HepG2 (cell line): ENCODE results near the gene LMF2. TPM values are rescaled to one million over a fixed set of nuclear protein-coding genes. Genes with fewer than 3 reads are reported as not detected.

Experiments
- ATAC-seq: fragments of 200-7000 bp; cut with Tn5 transposase; 3 replicates; pipeline ENCODE4 v1.9.1; 2020; ENCODE audit warnings: mild to moderate bottlenecking, moderate library complexity
- BruUV-seq: library from RNA; stranded (reverse); fragments of 400-500 nt; replicated peaks from 2 replicates; lab custom pipeline; 2021; lab: Mats Ljungman, UMichigan
- CTCF ChIA-PET: fragments of 300-600 bp; formaldehyde crosslinking; extraction: SDS; loops from one replicate; lab custom pipeline; 2021; ENCODE audit warnings: low total read pairs, inconsistent platforms, low intra/inter-chr PET ratio; lab: Yijun Ruan, JAX
- POLR2A ChIA-PET: fragments of 350-600 bp; sonication (Branson Sonifier 250); formaldehyde crosslinking; loops from one replicate; lab custom pipeline; 2020; ENCODE audit warnings: antibody characterized with exemption, inconsistent platforms; lab: Yijun Ruan, JAX
- DNase-seq: peaks from one replicate; pipeline ENCODE4 v3.0.0-alpha.2; 2015; ENCODE audit warnings: low spot score
- FAIRE-seq: peaks from 3 replicates; lab custom pipeline; 2011; peaks lifted over from hg19 to GRCh38; lab: Jason Lieb, UNC
- H2AFZ ChIP-seq: one replicate; pipeline ENCODE4 v1.6.1; 2011; ENCODE audit warnings: low read length, inconsistent platforms
- H3K27ac ChIP-seq: fragments of 300-600 bp; 3 replicates; pipeline ENCODE4 v1.8.0; 2011; ENCODE audit warnings: mixed run types, mild to moderate bottlenecking, mixed read lengths, low read length, inconsistent platforms; ENCODE audit not compliant: insufficient read depth; ENCODE audit errors: extremely low read length
- H3K27me3 ChIP-seq, 2 experiments: fragments of 200-600 bp in 1 of 2; 2 replicates in 1 of 2; 3 replicates in 1 of 2; pipeline versions ENCODE4 v1.6.0 to v1.8.0; 2011; ENCODE audit warnings: low read length in 2 of 2, mild to moderate bottlenecking in 2 of 2, moderate library complexity in 2 of 2, inconsistent platforms in 1 of 2; ENCODE audit not compliant: insufficient read depth in 2 of 2, control insufficient read depth in 1 of 2
- H3K36me3 ChIP-seq, 2 experiments: fragments of 200-600 bp in 1 of 2; replicated peaks in 1 of 2; 2 replicates in 1 of 2; 3 replicates in 1 of 2; pipeline versions ENCODE4 v1.5.1 to v1.8.0; 2011; ENCODE audit warnings: low read length in 2 of 2, inconsistent platforms in 1 of 2; ENCODE audit not compliant: insufficient read depth in 2 of 2, control insufficient read depth in 1 of 2
- H3K4me1 ChIP-seq: 2 replicates; pipeline ENCODE4 v1.5.1; 2012; ENCODE audit warnings: low read length, inconsistent platforms; ENCODE audit not compliant: insufficient read depth
- H3K4me2 ChIP-seq: 2 replicates; pipeline ENCODE4 v1.6.0; 2011; ENCODE audit warnings: low read depth, low read length, inconsistent platforms
- H3K4me3 ChIP-seq, 3 experiments: fragments of 200-600 bp in 1 of 3; sonication (generic), shearing (Covaris generic) in 1 of 3; replicated peaks in 1 of 3; 2 replicates each; pipeline ENCODE4 v1.5.1; 2011 to 2016; ENCODE audit warnings: low read length in 3 of 3, inconsistent platforms in 2 of 3, low read depth in 2 of 3, mild to moderate bottlenecking in 2 of 3, control low read depth in 1 of 3, mixed read lengths in 1 of 3; ENCODE audit not compliant: insufficient read depth in 1 of 3
- H3K79me2 ChIP-seq: one replicate; pipeline ENCODE4 v1.6.1; 2011; ENCODE audit warnings: low read length, inconsistent platforms; ENCODE audit not compliant: insufficient read depth
- H3K9ac ChIP-seq: 2 replicates; pipeline ENCODE4 v1.6.0; 2011; ENCODE audit warnings: mild to moderate bottlenecking, low read depth, low read length, inconsistent platforms; ENCODE audit not compliant: insufficient read depth
- H3K9me3 ChIP-seq: 2 replicates; pipeline ENCODE4 v1.5.1; 2012; ENCODE audit warnings: mild to moderate bottlenecking, low read length
- H4K20me1 ChIP-seq: 2 replicates; pipeline ENCODE4 v1.6.0; 2011; ENCODE audit warnings: inconsistent platforms, mild to moderate bottlenecking, low read length, moderate library complexity; ENCODE audit not compliant: insufficient read depth
- BATF2 ChIP-seq: sonication (generic); formaldehyde crosslinking; IDR thresholded peaks from 2 replicates; pipeline ENCODE4 v1.8.0; 2022; ENCODE audit warnings: mild to moderate bottlenecking, missing genetic modification reagents, moderate library complexity
- HNRNPH1 ChIP-seq: fragments of 200-400 bp; formaldehyde crosslinking; optimal IDR thresholded peaks from 2 replicates; pipeline ENCODE3; 2017; ENCODE audit warnings: mild to moderate bottlenecking, low read depth, low read length
- KAT8 ChIP-seq: IDR thresholded peaks from 2 replicates; pipeline ENCODE4 v1.6.1; 2016; ENCODE audit warnings: missing genetic modification reagents, missing compliant biosample characterization
- MEIS1 ChIP-seq: sonication (generic); formaldehyde crosslinking; IDR thresholded peaks from 2 replicates; pipeline ENCODE4 v1.9.0; 2021; ENCODE audit warnings: mild to moderate bottlenecking, missing genetic modification reagents, moderate library complexity, borderline replicate concordance
- MIXL1 ChIP-seq: IDR thresholded peaks from 2 replicates; pipeline ENCODE4 v1.6.1; 2016
- NFKB2 ChIP-seq: sonication (generic); formaldehyde crosslinking; IDR thresholded peaks from 2 replicates; pipeline ENCODE4 v1.4.0; 2020; ENCODE audit warnings: missing genetic modification reagents, borderline replicate concordance
- REPIN1 ChIP-seq: sonication (generic); formaldehyde crosslinking; IDR thresholded peaks from 2 replicates; pipeline ENCODE4 v1.8.0; 2022; ENCODE audit warnings: missing genetic modification reagents, low read depth, mild to moderate bottlenecking, borderline replicate concordance
- ZNF205 ChIP-seq: IDR thresholded peaks from 2 replicates; pipeline ENCODE4 v1.6.1; 2018; ENCODE audit warnings: missing biosample characterization, missing genetic modification reagents
- ZNF672 ChIP-seq: sonication (generic); formaldehyde crosslinking; IDR thresholded peaks from 2 replicates; pipeline ENCODE4 v1.8.1; 2022; ENCODE audit warnings: missing genetic modification reagents
- WGBS: methylation state at CpG from one replicate; pipeline ENCODE4 v1.1.6; 2017; ENCODE audit warnings: low lambda C conversion rate; 5-methylcytosine and 5-hydroxymethylcytosine counted together
- in situ Hi-C: cut with HindIII; loops from 2 replicates; pipeline ENCODE4 v1.10.0; 2017; ENCODE audit warnings: low pct_unique_long_range_greater_than_20kb; ENCODE audit not compliant: extremely low pct_ligation_motif_present
- intact Hi-C: fragments of 100-400 bp; cut with micrococcal nuclease; formaldehyde crosslinking; loops from one replicate; pipeline ENCODE4 v1.10.0; 2022; ENCODE audit not compliant: unreplicated experiment
- polyA plus RNA-seq, 8 experiments: library from polyadenylated mRNA; depleted of rRNA in 3 of 8; stranded (reverse) in 7 of 8; unstranded in 1 of 8; fragments of >200 nt; fragmentation: Illumina TruSeq in 4 of 8; extraction: Trizol in 4 of 8; gene quantifications; 2 replicates each; pipeline versions ENCODE4 v1.2.1 to v1.2.3, GENCODE V29; 2011 to 2016; ENCODE audit warnings: low read depth in 4 of 8, missing spikeins in 1 of 8, mixed read lengths in 1 of 8; ENCODE audit not compliant: insufficient read depth in 1 of 8
- total RNA-seq, 5 experiments: library from RNA; depleted of rRNA; stranded (reverse); fragments of >200 nt; fragmentation: Illumina TruSeq; extraction: Trizol; gene quantifications; 2 replicates each; pipeline ENCODE4 v1.2.3, GENCODE V29; 2016; ENCODE audit warnings: low read depth in 1 of 5
- TF ChIP-seq, protein P1 (sequence below): sonication (generic); formaldehyde crosslinking; IDR thresholded peaks from 2 replicates; pipeline ENCODE4 v1.5.0; 2020; ENCODE audit warnings: mild to moderate bottlenecking, missing genetic modification reagents

The LMF2 gene
- total and polyA plus RNA-seq, 2 of the 13 experiments (the other 11 are each of a cell fraction or from before 2014, with no cell fraction given): 23.3 to 30.6 TPM

DNA sequence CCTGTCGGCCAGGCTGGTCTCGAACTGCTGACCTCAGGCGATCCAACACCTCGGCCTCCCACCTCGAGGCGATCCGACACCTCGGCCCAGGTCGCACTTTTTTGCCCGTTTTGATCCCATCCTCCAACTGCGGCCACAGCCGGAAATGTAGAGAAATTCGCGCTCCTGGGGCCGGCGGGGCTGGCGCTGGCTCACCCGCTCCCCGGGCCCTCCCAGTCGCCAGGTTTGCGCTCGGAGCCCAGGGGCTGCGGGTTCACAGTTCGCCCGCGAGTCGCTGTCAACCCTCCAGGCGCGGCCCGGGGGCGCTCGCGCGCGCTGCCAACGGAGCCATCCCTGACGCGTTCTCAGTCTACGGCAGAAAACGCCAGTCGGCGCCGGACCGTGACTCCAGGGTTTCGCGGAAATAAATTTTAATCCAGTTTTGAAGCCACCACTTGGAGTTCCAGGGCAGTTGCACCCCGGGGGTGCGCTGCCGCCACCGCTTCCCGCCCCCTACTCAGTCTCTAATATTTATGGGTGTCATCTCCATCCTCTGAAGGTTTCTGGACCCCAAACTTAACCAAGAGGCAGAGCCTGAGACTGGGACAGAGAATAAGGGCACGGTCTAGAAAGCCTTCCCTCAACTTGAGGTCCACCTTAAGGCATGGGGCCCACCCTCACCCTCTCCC lies 36.7 kb upstream of the LMF2 start:
- DNase-seq (no peak), FAIRE-seq (no peak)
- Histone ChIP-seq H3K36me3 (no peaks in the 10 kb centered on the region), H3K4me3 (no peak overlapping the region), H3K4me2 (no peak overlapping the region), H3K27me3 (peaks cover 3 to 30% of the 10 kb centered on the region in 2 experiments), H3K4me1 (peaks cover 35% of the 10 kb centered on the region), H3K9me3 (no peaks in the 10 kb centered on the region), H3K27ac (no peak overlapping the region), H2AFZ (no peak overlapping the region)
- WGBS: 88% methylated on average over 52 of the region's 52 CpGs
- in situ Hi-C loops: no loop called here
- BruUV-seq: no TSS peak
- TF ChIP-seq ZNF672: no peak
- TF ChIP-seq KAT8 (CRISPR knock-in tag): no peak
- no peak for TF ChIP-seq HNRNPH1
- TF ChIP-seq BATF2 (CRISPR knock-in tag): no peak
- no peak for TF ChIP-seq MIXL1 (CRISPR knock-in tag)
- TF ChIP-seq, protein P1, sequence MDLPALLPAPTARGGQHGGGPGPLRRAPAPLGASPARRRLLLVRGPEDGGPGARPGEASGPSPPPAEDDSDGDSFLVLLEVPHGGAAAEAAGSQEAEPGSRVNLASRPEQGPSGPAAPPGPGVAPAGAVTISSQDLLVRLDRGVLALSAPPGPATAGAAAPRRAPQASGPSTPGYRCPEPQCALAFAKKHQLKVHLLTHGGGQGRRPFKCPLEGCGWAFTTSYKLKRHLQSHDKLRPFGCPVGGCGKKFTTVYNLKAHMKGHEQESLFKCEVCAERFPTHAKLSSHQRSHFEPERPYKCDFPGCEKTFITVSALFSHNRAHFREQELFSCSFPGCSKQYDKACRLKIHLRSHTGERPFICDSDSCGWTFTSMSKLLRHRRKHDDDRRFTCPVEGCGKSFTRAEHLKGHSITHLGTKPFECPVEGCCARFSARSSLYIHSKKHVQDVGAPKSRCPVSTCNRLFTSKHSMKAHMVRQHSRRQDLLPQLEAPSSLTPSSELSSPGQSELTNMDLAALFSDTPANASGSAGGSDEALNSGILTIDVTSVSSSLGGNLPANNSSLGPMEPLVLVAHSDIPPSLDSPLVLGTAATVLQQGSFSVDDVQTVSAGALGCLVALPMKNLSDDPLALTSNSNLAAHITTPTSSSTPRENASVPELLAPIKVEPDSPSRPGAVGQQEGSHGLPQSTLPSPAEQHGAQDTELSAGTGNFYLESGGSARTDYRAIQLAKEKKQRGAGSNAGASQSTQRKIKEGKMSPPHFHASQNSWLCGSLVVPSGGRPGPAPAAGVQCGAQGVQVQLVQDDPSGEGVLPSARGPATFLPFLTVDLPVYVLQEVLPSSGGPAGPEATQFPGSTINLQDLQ: no peak
- no peak for TF ChIP-seq MEIS1 (CRISPR knock-in tag)
- no peak for TF ChIP-seq NFKB2 (CRISPR knock-in tag)
- no peak for TF ChIP-seq ZNF205 (CRISPR knock-in tag)
- no peak for TF ChIP-seq REPIN1 (CRISPR knock-in tag)
- TF ChIP-seq, all 625 proteins: peak for 0
- Histone ChIP-seq H3K79me2 (no peaks in the 10 kb centered on the region), H3K9ac (no peak overlapping the region), H4K20me1 (no peaks in the 10 kb centered on the region)
- intact Hi-C loops: no loop called here
- no peak for ATAC-seq
- ChIA-PET POLR2A (interaction anchor here (1.8 to 4.2 kb wide), 4 partner anchors 11 to 39 kb away, joined by 6 to 34 read pairs (median 18); partner anchors contain the start of genes CHKB, SCO2 and TYMP), CTCF (no interaction called here)
